Fibroblast of lung (primary cell): ENCODE measurements around the gene SIRT2. TPM values are rescaled to one million over a fixed set of nuclear protein-coding genes. Genes with fewer than 3 reads are reported as not detected.

Experiments
- polyA plus RNA-seq, 2 donors: library from polyadenylated mRNA; depleted of rRNA in 1 of 2; stranded (reverse) in 1 of 2; unstranded in 1 of 2; fragments of >200 nt; gene quantifications; 2 replicates each; pipeline ENCODE4 v1.2.1, GENCODE V29; 2011 to 2012; ENCODE audit warnings: missing spikeins in 1 of 2
- total RNA-seq: library from RNA; depleted of rRNA; stranded (reverse); fragments of >200 nt; gene quantifications from 2 replicates; pipeline ENCODE4 v1.2.1, GENCODE V29; 2014

Gene SIRT2
- total and polyA plus RNA-seq, 2 donors (not counting 1 experiment from before 2014, with no cell fraction given) = 38.7 to 51.7 TPM

Other genes starting within 250 kb of the SIRT2 start
- gene CAPN12, start 155.1 kb downstream of the SIRT2 start, total RNA-seq = 0.26 and 0.50 TPM in 2 replicates
- 0.07 and 0.20 TPM in 2 replicates for gene CAPN12, start 155.1 kb downstream of the SIRT2 start, polyA plus RNA-seq
- gene LGALS7, start 126.1 kb downstream of the SIRT2 start, total RNA-seq = not detected in 2 replicates
- gene LGALS7, start 126.1 kb downstream of the SIRT2 start, polyA plus RNA-seq = not detected in 2 replicates
- gene LGALS7B, start 110.4 kb downstream of the SIRT2 start, total RNA-seq = not detected in 2 replicates
- gene LGALS7B, start 110.4 kb downstream of the SIRT2 start, polyA plus RNA-seq = 0.28 TPM in 1 of 2 replicates, not detected in the other
- not detected in 2 replicates for gene LGALS4, start 86.7 kb downstream of the SIRT2 start, total RNA-seq
- gene LGALS4, start 86.7 kb downstream of the SIRT2 start, polyA plus RNA-seq = not detected in 2 replicates
- 41.1 and 46.4 TPM in 2 replicates for gene ECH1, start 67.8 kb downstream of the SIRT2 start, total RNA-seq
- 37.8 and 40.0 TPM in 2 replicates for gene ECH1, start 67.8 kb downstream of the SIRT2 start, polyA plus RNA-seq
- gene HNRNPL, start 49.6 kb downstream of the SIRT2 start, total RNA-seq = 144 and 184 TPM in 2 replicates
- gene HNRNPL, start 49.6 kb downstream of the SIRT2 start, polyA plus RNA-seq = 189 and 275 TPM in 2 replicates
- gene RINL, start 21.3 kb downstream of the SIRT2 start, total RNA-seq = 2.6 and 3.5 TPM in 2 replicates
- 0.59 and 0.86 TPM in 2 replicates for gene RINL, start 21.3 kb downstream of the SIRT2 start, polyA plus RNA-seq
- gene NFKBIB, start 351 bp upstream of the SIRT2 start, total RNA-seq = 8.2 and 10.9 TPM in 2 replicates
- gene NFKBIB, start 351 bp upstream of the SIRT2 start, polyA plus RNA-seq = 8.3 and 9.8 TPM in 2 replicates
- gene CCER2, start 12.6 kb upstream of the SIRT2 start, total RNA-seq = not detected in 2 replicates
- gene CCER2, start 12.6 kb upstream of the SIRT2 start, polyA plus RNA-seq = 0.06 TPM in 1 of 2 replicates, not detected in the other
- gene SARS2, start 31.1 kb upstream of the SIRT2 start, total RNA-seq = 5.6 and 10.4 TPM in 2 replicates
- gene SARS2, start 31.1 kb upstream of the SIRT2 start, polyA plus RNA-seq = 7.2 and 10.1 TPM in 2 replicates
- 21.8 and 22.3 TPM in 2 replicates for gene MRPS12, start 31.3 kb upstream of the SIRT2 start, total RNA-seq
- 14.7 and 20.1 TPM in 2 replicates for gene MRPS12, start 31.3 kb upstream of the SIRT2 start, polyA plus RNA-seq
- 25.8 and 26.7 TPM in 2 replicates for gene FBXO17, start 76.1 kb upstream of the SIRT2 start, total RNA-seq
- 9.8 and 10.2 TPM in 2 replicates for gene FBXO17, start 76.1 kb upstream of the SIRT2 start, polyA plus RNA-seq
- 3.6 and 3.9 TPM in 2 replicates for gene FBXO27, start 132.9 kb upstream of the SIRT2 start, total RNA-seq
- 0.83 and 1.6 TPM in 2 replicates for gene FBXO27, start 132.9 kb upstream of the SIRT2 start, polyA plus RNA-seq
- not detected in 2 replicates for gene ACP7, start 184.8 kb upstream of the SIRT2 start, total RNA-seq
- 0.02 TPM in 1 of 2 replicates, not detected in the other for gene ACP7, start 184.8 kb upstream of the SIRT2 start, polyA plus RNA-seq
- 2.8 and 4.6 TPM in 2 replicates for gene PAK4, start 226.2 kb upstream of the SIRT2 start, total RNA-seq
- gene PAK4, start 226.2 kb upstream of the SIRT2 start, polyA plus RNA-seq = 8.4 and 17.7 TPM in 2 replicates